ENCODE results near the gene SETD2.

- TF ChIP-seq, protein P1, sequence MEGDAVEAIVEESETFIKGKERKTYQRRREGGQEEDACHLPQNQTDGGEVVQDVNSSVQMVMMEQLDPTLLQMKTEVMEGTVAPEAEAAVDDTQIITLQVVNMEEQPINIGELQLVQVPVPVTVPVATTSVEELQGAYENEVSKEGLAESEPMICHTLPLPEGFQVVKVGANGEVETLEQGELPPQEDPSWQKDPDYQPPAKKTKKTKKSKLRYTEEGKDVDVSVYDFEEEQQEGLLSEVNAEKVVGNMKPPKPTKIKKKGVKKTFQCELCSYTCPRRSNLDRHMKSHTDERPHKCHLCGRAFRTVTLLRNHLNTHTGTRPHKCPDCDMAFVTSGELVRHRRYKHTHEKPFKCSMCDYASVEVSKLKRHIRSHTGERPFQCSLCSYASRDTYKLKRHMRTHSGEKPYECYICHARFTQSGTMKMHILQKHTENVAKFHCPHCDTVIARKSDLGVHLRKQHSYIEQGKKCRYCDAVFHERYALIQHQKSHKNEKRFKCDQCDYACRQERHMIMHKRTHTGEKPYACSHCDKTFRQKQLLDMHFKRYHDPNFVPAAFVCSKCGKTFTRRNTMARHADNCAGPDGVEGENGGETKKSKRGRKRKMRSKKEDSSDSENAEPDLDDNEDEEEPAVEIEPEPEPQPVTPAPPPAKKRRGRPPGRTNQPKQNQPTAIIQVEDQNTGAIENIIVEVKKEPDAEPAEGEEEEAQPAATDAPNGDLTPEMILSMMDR (IDR thresholded peaks at IDR 0.05; ENCODE audit: low read depth, low read length, poor library complexity, severe bottlenecking): no peak
- TF ChIP-seq EZH2phosphoT487 (IDR thresholded peaks at IDR 0.05; ENCODE audit: borderline replicate concordance, low read length): no peak
Observed at GRCh38 chr3:47134311-47134710, 29.6 kb downstream of the SETD2 start.

Measured in DOHH2 (cell line).